Peyer's patch (tissue), 4 donors: ENCODE measurements around the gene CPHXL2. TPM values are rescaled to one million over a fixed set of nuclear protein-coding genes. Genes with fewer than 3 reads are reported as not detected.

Experiments used
- DNase-seq, 3 donors: peaks; one replicate each; pipeline ENCODE4 v3.0.0-alpha.2; 2017 to 2019
- H3K27ac ChIP-seq, 4 donors: fragments of 200-600 bp; sonication (generic); one replicate each; pipeline ENCODE4 v1.5.1; 2016 to 2019
- H3K27me3 ChIP-seq, 2 donors: fragments of 200-600 bp; sonication (generic); one replicate each; pipeline ENCODE4 v1.5.1; 2019
- H3K36me3 ChIP-seq, 3 donors: fragments of 200-600 bp; sonication (generic); one replicate each; pipeline ENCODE4 v1.5.1; 2016 to 2019
- H3K4me1 ChIP-seq, 4 donors: fragments of 200-600 bp; sonication (generic); one replicate each; pipeline ENCODE4 v1.5.1; 2016 to 2019
- H3K4me3 ChIP-seq, 4 donors: fragments of 200-600 bp; sonication (generic); 1 replicate in 3 of 4; 2 replicates in 1 of 4; pipeline ENCODE4 v1.5.1; 2016 to 2019; ENCODE audit warnings: mild to moderate bottlenecking in 1 of 4
- H3K9me3 ChIP-seq, 4 donors: fragments of 200-600 bp; sonication (generic); one replicate each; pipeline ENCODE4 v1.5.1; 2016 to 2019; ENCODE audit warnings: mild to moderate bottlenecking in 1 of 4
- CTCF ChIP-seq, 6 experiments: fragments of 450-650 bp in 4 of 6; fragments of 200-600 bp in 2 of 6; sonication (generic) in 1 of 6; IDR thresholded peaks; one replicate each; pipeline ENCODE4 v1.5.1; 2017 to 2019; ENCODE audit warnings: antibody characterized with exemption in 6 of 6, mild to moderate bottlenecking in 3 of 6, moderate library complexity in 1 of 6
- POLR2A ChIP-seq, 2 donors: fragments of 450-650 bp; IDR thresholded peaks; one replicate each; pipeline ENCODE4 v1.5.1; 2017; ENCODE audit warnings: antibody characterized with exemption in 2 of 2, mild to moderate bottlenecking in 2 of 2, moderate library complexity in 2 of 2
- total RNA-seq, 4 donors: library from RNA; depleted of rRNA; stranded (reverse); fragments of >200 nt; gene quantifications; one replicate each; pipeline ENCODE4 v1.1.0, GENCODE V29; 2016

CPHXL2 gene
- total RNA-seq, 4 donors from 2014 or later, result not detected

DNA sequence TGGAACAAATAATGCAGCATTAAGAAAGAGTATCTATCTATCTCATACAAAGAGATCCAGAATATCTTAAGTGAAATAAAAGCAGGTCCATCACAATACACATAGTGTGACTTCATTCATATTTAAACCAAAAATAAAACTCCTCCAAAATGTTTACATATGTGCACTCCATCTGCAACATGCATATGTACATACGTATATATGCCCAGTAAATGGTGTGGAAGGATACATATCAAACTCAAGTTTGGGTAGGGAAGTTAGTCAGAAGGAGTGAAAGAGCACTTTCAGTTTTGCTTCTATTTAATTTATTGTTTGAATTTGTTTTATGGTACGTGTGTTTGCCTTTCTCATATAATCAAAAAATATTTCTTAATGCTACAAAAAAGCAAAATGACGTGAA lies 41.8 kb downstream of the CPHXL2 start:
- TF ChIP-seq POLR2A (IDR thresholded peaks at IDR 0.05), result no peak
- no peak for TF ChIP-seq CTCF (IDR thresholded peaks at IDR 0.05)
- no peak for DNase-seq
- H3K36me3 ChIP-seq, result peaks cover 0 to 99% (median 0%) of the 10 kb centered on the region in 3 donors
- H3K27me3 ChIP-seq, result no peaks in the 10 kb centered on the region
- H3K27ac ChIP-seq, result no peak overlapping the region
- no peaks in the 10 kb centered on the region for H3K4me1 ChIP-seq
- no peak overlapping the region for H3K4me3 ChIP-seq
- H3K9me3 ChIP-seq, result no peaks in the 10 kb centered on the region

GRCh38 chr16:75632857-75633256 lies 44.0 kb downstream of the CPHXL2 start:
- H3K36me3 ChIP-seq, result peaks cover 0 to 99% (median 0%) of the 10 kb centered on the region in 3 donors
- H3K9me3 ChIP-seq, result no peaks in the 10 kb centered on the region
- H3K27me3 ChIP-seq, result no peaks in the 10 kb centered on the region
- no peak overlapping the region for H3K27ac ChIP-seq
- TF ChIP-seq POLR2A (IDR thresholded peaks at IDR 0.05) (no peak), CTCF (IDR thresholded peaks at IDR 0.05) (no peak)
- no peaks in the 10 kb centered on the region for H3K4me1 ChIP-seq
- no peak overlapping the region for H3K4me3 ChIP-seq
- DNase-seq, result no peak

DNA sequence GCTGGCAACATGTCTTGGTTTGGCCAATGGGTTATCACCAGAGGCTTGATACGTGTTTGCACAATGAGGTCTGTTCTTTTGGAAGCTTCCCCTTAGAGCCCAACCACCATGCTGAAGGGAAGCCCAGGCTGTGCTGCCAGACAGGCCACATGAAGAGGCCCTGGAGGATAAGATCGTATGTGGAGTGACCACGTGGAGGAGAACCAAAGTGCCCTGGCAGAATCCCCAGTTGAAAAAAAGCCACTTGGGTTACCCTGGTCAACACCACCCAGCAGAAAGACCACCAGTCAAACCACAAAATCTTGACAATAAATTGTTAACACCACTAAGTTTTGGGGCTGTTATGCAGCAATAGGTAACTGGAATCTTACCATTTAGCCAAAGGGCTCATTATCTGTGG lies 46.8 kb downstream of the CPHXL2 start:
- H3K4me1 ChIP-seq, result no peaks in the 10 kb centered on the region
- H3K9me3 ChIP-seq, result no peaks in the 10 kb centered on the region
- no peaks in the 10 kb centered on the region for H3K27me3 ChIP-seq
- no peak overlapping the region for H3K4me3 ChIP-seq
- peaks cover 0 to 95% (median 0%) of the 10 kb centered on the region in 3 donors for H3K36me3 ChIP-seq
- no peak for DNase-seq
- no peak overlapping the region for H3K27ac ChIP-seq
- TF ChIP-seq CTCF (IDR thresholded peaks at IDR 0.05) (no peak), POLR2A (IDR thresholded peaks at IDR 0.05) (no peak)

DNA sequence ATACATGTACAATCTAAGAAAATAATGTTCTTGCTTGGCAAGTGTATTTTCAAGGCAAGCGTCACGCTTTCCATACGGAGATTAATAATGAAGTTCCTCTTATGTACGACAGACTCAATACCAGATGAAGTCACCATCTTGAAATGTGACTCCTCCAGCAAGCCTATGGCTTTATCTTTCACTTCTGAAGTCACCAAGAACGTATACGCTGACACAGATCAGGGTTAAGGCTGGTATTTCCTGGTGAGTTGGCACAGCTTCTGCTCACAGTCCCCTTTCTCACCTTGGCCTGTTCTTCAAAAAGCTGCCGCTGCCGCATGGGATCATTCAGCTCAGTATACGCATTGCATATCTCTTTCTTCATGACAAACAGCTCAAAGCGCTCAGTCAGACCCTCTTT lies 47.7 kb downstream of the CPHXL2 start:
- Histone ChIP-seq H3K27ac (no peak overlapping the region), H3K36me3 (peaks cover 0 to 86% (median 0%) of the 10 kb centered on the region in 3 donors), H3K4me3 (no peak overlapping the region), H3K4me1 (no peaks in the 10 kb centered on the region), H3K27me3 (no peaks in the 10 kb centered on the region), H3K9me3 (no peaks in the 10 kb centered on the region)
- TF ChIP-seq CTCF (IDR thresholded peaks at IDR 0.05) (no peak), POLR2A (IDR thresholded peaks at IDR 0.05) (no peak)
- no peak for DNase-seq

DNA sequence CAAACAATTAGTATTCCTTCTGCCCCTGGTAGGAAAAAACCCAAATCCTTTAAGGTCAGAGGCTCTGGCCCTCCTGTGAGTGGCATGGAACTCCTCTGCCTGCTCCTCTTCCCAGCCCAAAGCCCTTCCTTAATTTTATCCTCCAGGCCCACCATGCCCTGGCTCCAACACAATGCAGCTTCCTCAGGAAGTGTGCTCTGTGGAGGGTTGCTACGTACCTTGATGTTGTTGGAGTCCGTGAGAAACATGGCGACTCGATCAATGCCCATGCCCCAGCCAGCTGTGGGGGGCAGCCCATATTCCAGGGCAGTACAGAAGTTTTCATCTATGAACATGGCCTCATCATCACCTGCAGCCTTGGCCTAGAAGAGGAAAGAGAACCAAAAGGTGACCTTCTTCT lies 48.5 kb downstream of the CPHXL2 start:
- DNase-seq, result no peak
- Histone ChIP-seq H3K36me3 (peaks cover 0 to 78% (median 0%) of the 10 kb centered on the region in 3 donors), H3K4me3 (no peak overlapping the region), H3K9me3 (no peaks in the 10 kb centered on the region), H3K4me1 (no peaks in the 10 kb centered on the region), H3K27ac (peak overlapping the region in 2 of 4 donors; percentile 5 to 42), H3K27me3 (no peaks in the 10 kb centered on the region)
- TF ChIP-seq POLR2A (IDR thresholded peaks at IDR 0.05), result no peak
- TF ChIP-seq CTCF (IDR thresholded peaks at IDR 0.05), result no peak

DNA sequence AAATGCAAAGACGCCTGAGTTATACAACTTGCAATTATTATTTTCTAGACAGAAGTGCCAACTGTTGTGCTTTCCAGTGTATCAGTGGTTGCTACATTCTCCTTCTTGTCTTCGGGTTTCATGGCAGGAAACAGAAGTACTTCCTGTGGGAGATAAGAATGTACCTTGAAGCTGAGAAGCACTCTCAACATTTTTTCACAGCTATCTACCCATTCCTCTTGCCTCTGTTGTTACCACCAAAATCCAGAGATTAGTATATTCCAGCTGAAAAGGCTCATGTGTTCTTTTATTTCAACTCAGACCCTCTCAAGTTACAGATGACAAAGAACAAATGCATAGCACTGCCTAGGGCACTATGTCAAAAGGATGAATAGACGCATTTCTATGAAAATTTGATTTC lies 49.0 kb downstream of the CPHXL2 start:
- H3K4me3 ChIP-seq, result no peak overlapping the region
- H3K27me3 ChIP-seq, result no peaks in the 10 kb centered on the region
- no peaks in the 10 kb centered on the region for H3K9me3 ChIP-seq
- no peak for DNase-seq
- H3K36me3 ChIP-seq, result peaks cover 0 to 73% (median 0%) of the 10 kb centered on the region in 3 donors
- H3K27ac ChIP-seq, result peak overlapping the region in 1 of 4 donors; percentile 42
- H3K4me1 ChIP-seq, result no peaks in the 10 kb centered on the region
- TF ChIP-seq POLR2A (IDR thresholded peaks at IDR 0.05) (no peak), CTCF (IDR thresholded peaks at IDR 0.05) (no peak)
